Fibroblast of mammary gland (primary cell): ENCODE measurements around the gene RGS16.

ENCODE experiments used
- DNase-seq: peaks from one replicate; pipeline ENCODE4 v3.0.0-alpha.2; 2010; ENCODE audit warnings: low read depth
- H3K4me3 ChIP-seq: 2 replicates; pipeline ENCODE4 v1.5.1; 2011; ENCODE audit warnings: low read depth, mild to moderate bottlenecking, low read length, moderate library complexity; ENCODE audit not compliant: control insufficient read depth
- CTCF ChIP-seq: conservative IDR thresholded peaks from 2 replicates; pipeline ENCODE4 v1.5.1; 2011; ENCODE audit warnings: low read depth, low read length, inconsistent platforms; ENCODE audit not compliant: control insufficient read depth, insufficient read depth

The RGS16 gene

GRCh38 chr1:182561456-182561855 lies 42.7 kb downstream of the RGS16 start:
- no peak for TF ChIP-seq CTCF
- DNase-seq: no peak
- no peak overlapping the region for H3K4me3 ChIP-seq

- H3K4me3 ChIP-seq: no peak overlapping the region
- TF ChIP-seq CTCF: no peak
These were observed 43.7 kb downstream of the RGS16 start for GRCh38 chr1:182560392-182560984.

GRCh38 chr1:182556279-182556678 lies 47.9 kb downstream of the RGS16 start:
- DNase-seq: no peak
- no peak overlapping the region for H3K4me3 ChIP-seq
- no peak for TF ChIP-seq CTCF

More at GRCh38 chr1:182560392-182560984, 43.7 kb downstream of the RGS16 start:
- no peak for DNase-seq

- DNase-seq: no peak
- H3K4me3 ChIP-seq: no peak overlapping the region
- no peak for TF ChIP-seq CTCF
These were observed 48.7 kb downstream of the RGS16 start for GRCh38 chr1:182555493-182555892.

- peak; percentile 15 for DNase-seq
- TF ChIP-seq CTCF: no peak
- no peak overlapping the region for H3K4me3 ChIP-seq
These were observed 51.7 kb downstream of the RGS16 start for GRCh38 chr1:182552527-182552926.

- no peak for DNase-seq
- no peak overlapping the region for H3K4me3 ChIP-seq
- TF ChIP-seq CTCF: no peak
These were observed 54.4 kb downstream of the RGS16 start for GRCh38 chr1:182549811-182550210.

GRCh38 chr1:182549346-182549745 lies 54.8 kb downstream of the RGS16 start:
- DNase-seq: no peak
- TF ChIP-seq CTCF: no peak
- H3K4me3 ChIP-seq: no peak overlapping the region
